Measurements from ENCODE around the gene TUBA3C.

The TUBA3C gene

GRCh38 chr13:19172647-19173030 lies 9.0 kb downstream of the TUBA3C start:
- TF ChIP-seq CTCF (conservative IDR thresholded peaks at IDR 0.05; ENCODE audit: low read length): no peak
- no peak for DNase-seq (ENCODE audit: low read depth)
- H3K4me3 ChIP-seq (ENCODE audit: low read length): no peak overlapping the region

- TF ChIP-seq CTCF (conservative IDR thresholded peaks at IDR 0.05; ENCODE audit: low read length): no peak
- no peak for DNase-seq (ENCODE audit: low read depth)
- no peak overlapping the region for H3K4me3 ChIP-seq (ENCODE audit: low read length)
These were observed 9.5 kb downstream of the TUBA3C start for GRCh38 chr13:19172007-19172646.

GRCh38 chr13:19171563-19171962 lies 10.1 kb downstream of the TUBA3C start:
- DNase-seq (ENCODE audit: low read depth): no peak
- no peak for TF ChIP-seq CTCF (conservative IDR thresholded peaks at IDR 0.05; ENCODE audit: low read length)

GRCh38 chr13:19169991-19170390 lies 11.6 kb downstream of the TUBA3C start:
- no peak for DNase-seq (ENCODE audit: low read depth)
- H3K4me3 ChIP-seq (ENCODE audit: low read length): no peak overlapping the region
- TF ChIP-seq CTCF (conservative IDR thresholded peaks at IDR 0.05; ENCODE audit: low read length): no peak

More at GRCh38 chr13:19171563-19171962, 10.1 kb downstream of the TUBA3C start:
- no peak overlapping the region for H3K4me3 ChIP-seq (ENCODE audit: low read length)

GRCh38 chr13:19169496-19169895 lies 12.1 kb downstream of the TUBA3C start:
- no peak for DNase-seq (ENCODE audit: low read depth)
- no peak for TF ChIP-seq CTCF (conservative IDR thresholded peaks at IDR 0.05; ENCODE audit: low read length)

GRCh38 chr13:19161308-19161707 lies 20.3 kb downstream of the TUBA3C start:
- no peak for DNase-seq (ENCODE audit: low read depth)
- no peak overlapping the region for H3K4me3 ChIP-seq (ENCODE audit: low read length)
- TF ChIP-seq CTCF (conservative IDR thresholded peaks at IDR 0.05; ENCODE audit: low read length): no peak

More at GRCh38 chr13:19169496-19169895, 12.1 kb downstream of the TUBA3C start:
- no peak overlapping the region for H3K4me3 ChIP-seq (ENCODE audit: low read length)

GRCh38 chr13:19159761-19160420 lies 21.7 kb downstream of the TUBA3C start:
- TF ChIP-seq CTCF (conservative IDR thresholded peaks at IDR 0.05; ENCODE audit: low read length): no peak
- H3K4me3 ChIP-seq (ENCODE audit: low read length): no peak overlapping the region
- DNase-seq (ENCODE audit: low read depth): no peak

All from AG10803 (cell line).